ENCODE measurements around the gene KCNIP2. TPM values are rescaled to one million over a fixed set of nuclear protein-coding genes. Genes with fewer than 3 reads are reported as not detected.

The KCNIP2 gene
- total RNA-seq, 1 donor from 2014 or later = not detected

GRCh38 chr10:101816376-101816775 is 27.2 kb downstream of the KCNIP2 start:
- no peaks in the 10 kb centered on the region for H3K27me3 ChIP-seq (ENCODE audit: control insufficient read depth, insufficient read depth, low read length)
- no peak for DNase-seq (ENCODE audit: low read depth)
- no peak for TF ChIP-seq CTCF (IDR thresholded peaks at IDR 0.05; ENCODE audit: insufficient read depth, low read length, severe bottlenecking)
- peak overlapping the region; percentile 95 for H3K4me3 ChIP-seq (ENCODE audit: low read depth, low read length)
- FAIRE-seq = no peak
- H3K36me3 ChIP-seq (ENCODE audit: control insufficient read depth, insufficient read depth, low read length) = peaks cover 6% of the 10 kb centered on the region

- H3K4me3 ChIP-seq (ENCODE audit: low read depth, low read length) = peak overlapping the region; percentile 95
- FAIRE-seq = no peak
- H3K36me3 ChIP-seq (ENCODE audit: control insufficient read depth, insufficient read depth, low read length) = peaks cover 6% of the 10 kb centered on the region
- no peak for TF ChIP-seq CTCF (IDR thresholded peaks at IDR 0.05; ENCODE audit: insufficient read depth, low read length, severe bottlenecking)
- no peak for DNase-seq (ENCODE audit: low read depth)
- H3K27me3 ChIP-seq (ENCODE audit: control insufficient read depth, insufficient read depth, low read length) = no peaks in the 10 kb centered on the region
Measured at GRCh38 chr10:101814466-101815071, 29.0 kb downstream of the KCNIP2 start.

GRCh38 chr10:101812606-101813005 is 31.0 kb downstream of the KCNIP2 start:
- TF ChIP-seq CTCF (IDR thresholded peaks at IDR 0.05; ENCODE audit: insufficient read depth, low read length, severe bottlenecking) = no peak
- no peak for DNase-seq (ENCODE audit: low read depth)
- FAIRE-seq = no peak
- H3K27me3 ChIP-seq (ENCODE audit: control insufficient read depth, insufficient read depth, low read length) = no peaks in the 10 kb centered on the region
- H3K4me3 ChIP-seq (ENCODE audit: low read depth, low read length) = no peak overlapping the region
- H3K36me3 ChIP-seq (ENCODE audit: control insufficient read depth, insufficient read depth, low read length) = peaks cover 11% of the 10 kb centered on the region

GRCh38 chr10:101807158-101807557 is 36.4 kb downstream of the KCNIP2 start:
- no peak for DNase-seq (ENCODE audit: low read depth)
- H3K4me3 ChIP-seq (ENCODE audit: low read depth, low read length) = no peak overlapping the region
- peaks cover 17% of the 10 kb centered on the region for H3K36me3 ChIP-seq (ENCODE audit: control insufficient read depth, insufficient read depth, low read length)
- FAIRE-seq = no peak
- H3K27me3 ChIP-seq (ENCODE audit: control insufficient read depth, insufficient read depth, low read length) = no peaks in the 10 kb centered on the region
- TF ChIP-seq CTCF (IDR thresholded peaks at IDR 0.05; ENCODE audit: insufficient read depth, low read length, severe bottlenecking) = no peak

GRCh38 chr10:101803511-101803910 is 40.1 kb downstream of the KCNIP2 start:
- FAIRE-seq = no peak

More at GRCh38 chr10:101803511-101803910, 40.1 kb downstream of the KCNIP2 start:
- Histone ChIP-seq H3K4me3 (ENCODE audit: low read depth, low read length) (no peak overlapping the region), H3K27me3 (ENCODE audit: control insufficient read depth, insufficient read depth, low read length) (no peaks in the 10 kb centered on the region), H3K36me3 (ENCODE audit: control insufficient read depth, insufficient read depth, low read length) (peaks cover 20% of the 10 kb centered on the region)
- TF ChIP-seq CTCF (IDR thresholded peaks at IDR 0.05; ENCODE audit: insufficient read depth, low read length, severe bottlenecking) = no peak
- DNase-seq (ENCODE audit: low read depth) = no peak
